ENCODE data around the gene EDN1. TPM values are rescaled to one million over a fixed set of nuclear protein-coding genes. Genes with fewer than 3 reads are reported as not detected.

EDN1 gene
- total RNA-seq = under 1 TPM in 1 of 2 experiments, not detected in 1; 0.13 TPM

DNA sequence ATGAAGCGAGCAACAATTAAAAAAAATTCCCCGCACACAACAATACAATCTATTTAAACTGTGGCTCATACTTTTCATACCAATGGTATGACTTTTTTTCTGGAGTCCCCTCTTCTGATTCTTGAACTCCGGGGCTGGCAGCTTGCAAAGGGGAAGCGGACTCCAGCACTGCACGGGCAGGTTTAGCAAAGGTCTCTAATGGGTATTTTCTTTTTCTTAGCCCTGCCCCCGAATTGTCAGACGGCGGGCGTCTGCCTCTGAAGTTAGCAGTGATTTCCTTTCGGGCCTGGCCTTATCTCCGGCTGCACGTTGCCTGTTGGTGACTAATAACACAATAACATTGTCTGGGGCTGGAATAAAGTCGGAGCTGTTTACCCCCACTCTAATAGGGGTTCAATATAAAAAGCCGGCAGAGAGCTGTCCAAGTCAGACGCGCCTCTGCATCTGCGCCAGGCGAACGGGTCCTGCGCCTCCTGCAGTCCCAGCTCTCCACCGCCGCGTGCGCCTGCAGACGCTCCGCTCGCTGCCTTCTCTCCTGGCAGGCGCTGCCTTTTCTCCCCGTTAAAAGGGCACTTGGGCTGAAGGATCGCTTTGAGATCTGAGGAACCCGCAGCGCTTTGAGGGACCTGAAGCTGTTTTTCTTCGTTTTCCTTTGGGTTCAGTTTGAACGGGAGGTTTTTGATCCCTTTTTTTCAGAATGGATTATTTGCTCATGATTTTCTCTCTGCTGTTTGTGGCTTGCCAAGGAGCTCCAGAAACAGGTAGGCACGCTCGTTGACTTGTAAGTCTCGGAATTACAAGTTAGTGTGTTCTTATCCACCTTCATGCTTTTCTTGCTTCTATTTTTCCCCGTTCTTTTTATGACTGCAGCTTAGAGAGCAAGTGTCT lies at the start of gene EDN1:
EDN1 (plus strand) TSS at position 429 of the 888 bp plus-strand sequence; CDS start at position 698, 269 bp downstream.
- POLR2A ChIA-PET = no interaction called here
- CTCF ChIA-PET = interaction anchor here (0.8 to 1.4 kb wide), 9 partner anchors 9 to 636 kb away, joined by 3 to 4 read pairs (median 3); no protein-coding TSS in a partner anchor

DNA sequence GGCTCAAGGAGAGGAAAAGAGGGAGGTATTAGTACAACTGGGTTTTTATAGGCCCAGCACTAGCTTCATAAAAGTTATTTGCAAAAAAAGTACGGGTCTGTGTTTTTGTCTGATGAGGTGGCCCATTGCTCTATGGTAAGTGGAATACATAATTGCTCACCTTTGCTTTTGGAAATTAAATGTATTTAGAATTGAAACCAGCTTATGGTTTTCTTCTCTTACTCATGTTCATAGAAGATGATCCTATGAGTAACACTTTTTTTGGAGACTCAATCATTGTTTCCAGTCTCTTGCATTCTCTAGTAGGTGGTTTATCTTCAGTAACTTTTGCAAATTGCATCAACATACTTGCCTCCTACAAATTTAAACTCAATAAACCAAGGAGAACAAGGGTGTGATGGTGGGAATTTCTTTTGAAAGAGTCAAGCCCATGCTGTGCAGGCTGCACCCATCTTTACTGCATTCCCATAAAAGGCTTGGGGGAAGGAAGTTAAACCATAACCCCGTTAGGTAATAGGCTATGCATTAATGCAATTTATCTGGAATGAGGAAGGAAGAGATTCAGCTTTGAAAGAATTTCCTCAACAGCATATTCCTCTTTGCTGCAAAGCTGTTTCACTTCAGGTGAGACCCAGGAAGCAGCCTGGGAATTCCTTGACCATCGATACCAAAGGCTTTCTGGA lies 48.5 kb upstream of the EDN1 start:
- ChIA-PET POLR2A (no interaction called here), CTCF (interaction anchor here (0.6 to 1.5 kb wide), 2 partner anchors 455 to 587 kb away, joined by 3 to 4 read pairs; no protein-coding TSS in a partner anchor)

DNA sequence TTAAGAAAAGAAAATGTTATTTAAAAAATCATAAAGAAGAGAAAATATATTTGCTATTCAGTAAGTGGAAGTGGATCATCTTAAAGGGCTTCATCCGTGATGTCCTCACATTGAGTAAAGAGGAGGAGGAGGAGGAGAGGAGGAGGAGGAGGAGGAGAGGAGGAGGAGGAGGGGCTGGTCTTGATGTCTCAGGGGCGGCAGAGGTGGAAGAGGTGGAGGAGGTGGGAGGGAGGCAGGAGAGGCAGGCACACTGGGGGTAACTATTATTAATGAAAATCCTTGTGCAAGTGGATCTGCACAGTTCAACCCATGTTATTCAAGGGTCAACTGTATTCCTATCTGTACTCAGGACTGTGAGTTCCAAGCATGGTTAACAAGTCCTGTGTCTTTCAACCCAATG lies 47.0 kb upstream of the EDN1 start:
- CTCF ChIA-PET = no interaction called here
- POLR2A ChIA-PET = no interaction called here

DNA sequence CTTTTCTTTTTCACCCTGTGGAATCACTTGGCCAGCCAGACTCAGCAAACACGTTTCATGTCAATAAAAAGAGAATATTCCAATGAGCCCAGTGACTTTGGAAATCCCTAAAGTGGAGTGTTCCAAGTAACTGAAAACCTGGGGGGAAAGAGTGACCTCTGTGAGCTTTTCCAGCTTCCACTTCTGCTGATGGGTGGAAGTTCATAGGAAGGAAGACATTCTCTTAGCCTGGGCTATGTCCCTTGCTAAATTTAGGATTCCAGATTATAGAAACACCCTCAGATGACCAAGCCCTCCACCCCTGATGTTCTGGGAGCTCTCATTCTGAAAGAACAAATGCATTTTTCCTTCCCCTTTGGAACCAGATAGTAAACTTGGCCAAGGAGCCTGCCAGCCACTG lies 44.8 kb upstream of the EDN1 start:
- CTCF ChIA-PET = no interaction called here
- POLR2A ChIA-PET = no interaction called here

DNA sequence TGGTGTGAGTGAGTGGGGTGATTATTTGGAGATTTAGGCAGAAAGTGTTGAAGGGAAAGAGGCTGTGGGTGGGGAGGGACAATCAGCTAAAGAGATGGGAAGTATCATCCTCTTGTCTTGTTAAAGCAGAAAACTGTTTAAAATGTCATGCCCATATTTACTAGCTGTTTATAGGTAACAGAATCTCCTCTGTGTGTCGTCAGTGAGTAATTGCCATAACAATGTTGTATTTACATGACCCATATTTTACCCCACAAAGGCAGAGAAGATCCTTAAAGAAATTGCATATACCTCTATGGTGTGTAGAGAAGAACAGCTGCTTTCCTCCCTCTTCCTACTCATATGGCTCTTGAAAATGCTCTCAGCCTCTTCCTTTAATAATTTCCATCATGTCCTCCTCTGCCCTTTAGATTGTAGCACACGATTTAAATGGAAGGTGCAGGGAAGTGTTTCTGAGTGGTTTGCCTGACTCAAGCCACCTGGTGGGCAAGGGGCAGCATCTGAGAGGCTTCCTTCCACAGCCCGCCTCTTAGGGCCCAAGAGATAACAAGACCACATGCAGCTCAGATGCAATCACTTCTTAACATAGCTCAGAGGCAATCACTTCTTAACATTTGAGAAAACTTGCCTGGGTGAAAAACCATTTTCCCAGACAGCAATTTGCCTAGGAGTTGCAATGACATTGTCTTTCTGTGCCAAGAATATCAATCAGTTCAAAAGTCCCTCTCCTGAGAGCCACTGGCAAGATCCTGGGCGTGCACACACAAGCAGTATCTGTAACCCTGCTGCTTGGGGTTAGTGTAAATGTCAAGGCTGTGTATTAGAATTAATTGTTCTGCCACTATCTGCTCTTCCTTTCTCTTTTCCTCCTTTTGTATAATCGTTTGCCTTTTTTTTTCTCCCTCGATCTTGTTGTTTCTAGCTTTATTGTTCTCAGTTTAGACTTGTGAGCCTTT lies 44.1 kb upstream of the EDN1 start:
- ChIA-PET POLR2A (no interaction called here), CTCF (no interaction called here)

DNA sequence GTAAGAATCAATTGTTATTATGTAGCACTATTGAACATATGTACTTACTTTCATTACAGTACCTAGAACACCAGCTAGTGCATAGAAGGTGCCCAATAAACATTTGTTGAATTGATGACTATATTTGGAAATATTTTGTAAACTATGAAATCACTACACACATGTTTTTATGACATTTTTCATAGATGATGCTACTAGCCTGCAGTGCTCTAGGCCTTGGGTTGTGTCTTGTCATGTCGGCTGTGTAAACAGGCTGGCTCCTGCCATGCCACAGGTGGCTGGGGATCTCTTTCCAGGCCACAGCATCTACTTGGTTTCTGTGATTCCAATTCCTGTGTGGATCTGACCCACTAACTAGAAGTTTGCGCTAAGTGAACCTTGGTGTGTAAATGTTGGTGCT lies 43.3 kb upstream of the EDN1 start:
- ChIA-PET CTCF (no interaction called here), POLR2A (no interaction called here)

DNA sequence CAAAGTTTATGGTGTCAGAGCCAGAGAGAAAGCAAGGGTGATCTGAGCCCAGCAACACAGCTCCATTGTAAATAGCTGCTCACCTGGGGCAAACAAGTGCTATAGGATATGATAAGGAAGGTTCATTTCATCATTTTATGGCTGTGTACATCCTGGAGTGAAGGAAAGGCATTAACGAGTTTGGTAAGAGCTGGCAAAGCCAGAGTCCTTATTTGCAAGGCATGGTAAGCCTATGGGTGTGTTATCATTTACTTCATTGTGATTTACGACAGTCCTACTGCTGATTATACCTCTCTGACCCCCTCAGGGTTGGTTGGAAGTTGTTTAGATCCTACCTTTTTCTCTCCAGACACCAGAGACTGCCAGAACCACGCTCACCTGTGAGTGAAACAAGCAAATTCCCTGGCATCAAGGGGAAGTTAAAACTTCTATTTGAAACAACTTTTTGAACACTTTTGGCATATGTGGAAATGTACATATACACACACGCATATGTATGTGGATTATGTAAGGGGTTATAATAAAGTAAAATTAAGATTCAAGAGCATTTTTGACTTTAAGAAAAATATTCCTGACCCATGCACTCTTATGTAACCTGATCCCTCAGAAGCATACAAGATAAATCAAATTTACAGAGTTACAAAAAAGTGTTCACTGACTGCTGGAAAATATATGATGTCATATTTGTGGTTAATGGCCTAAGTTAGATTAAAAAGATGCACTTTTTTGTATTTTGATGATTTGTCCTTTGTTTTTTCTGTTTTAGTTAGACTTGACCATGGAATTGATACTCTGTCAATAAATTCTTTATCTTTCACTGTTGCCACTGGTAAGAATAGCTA lies 40.4 kb upstream of the EDN1 start:
- CTCF ChIA-PET = no interaction called here
- POLR2A ChIA-PET = no interaction called here

DNA sequence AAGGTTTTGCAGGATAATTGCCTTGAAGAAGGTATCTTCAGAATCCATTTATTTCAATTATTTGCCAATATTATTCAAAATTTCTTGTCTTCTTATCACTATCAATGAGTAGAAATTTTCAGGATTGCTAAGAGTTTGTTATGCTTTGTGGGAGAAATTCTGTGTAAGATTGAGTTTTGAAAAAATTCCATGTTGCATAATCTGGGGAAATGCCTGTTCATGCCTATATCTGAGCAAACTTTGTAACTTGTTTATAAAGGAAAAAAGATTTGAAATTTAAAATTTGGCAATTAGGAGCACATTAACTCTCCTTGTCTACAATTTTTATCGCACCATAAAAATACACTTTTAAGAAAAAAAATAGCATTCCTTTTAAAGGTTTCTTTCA lies 39.8 kb upstream of the EDN1 start:
- ChIA-PET POLR2A (no interaction called here), CTCF (no interaction called here)

DNA sequence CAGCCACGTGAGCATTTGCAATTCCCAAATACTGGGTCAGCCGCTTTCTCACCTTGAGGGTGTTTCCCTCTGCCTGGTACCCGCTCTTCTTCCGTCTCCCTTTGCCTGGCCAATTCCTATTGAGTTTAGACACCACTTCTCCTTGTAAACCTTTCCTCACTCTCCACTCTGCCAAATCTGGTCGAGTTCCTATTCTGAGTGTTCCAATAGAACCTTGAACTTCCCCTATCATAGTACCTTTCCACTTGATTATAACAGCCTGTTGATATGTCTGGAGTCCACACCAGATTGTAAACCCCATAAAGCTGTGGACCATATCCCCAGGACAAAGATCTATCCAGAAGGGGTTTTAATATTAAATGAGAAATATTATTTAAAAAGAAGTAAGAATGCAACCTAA lies 36.0 kb upstream of the EDN1 start:
- POLR2A ChIA-PET = no interaction called here
- CTCF ChIA-PET = no interaction called here

DNA sequence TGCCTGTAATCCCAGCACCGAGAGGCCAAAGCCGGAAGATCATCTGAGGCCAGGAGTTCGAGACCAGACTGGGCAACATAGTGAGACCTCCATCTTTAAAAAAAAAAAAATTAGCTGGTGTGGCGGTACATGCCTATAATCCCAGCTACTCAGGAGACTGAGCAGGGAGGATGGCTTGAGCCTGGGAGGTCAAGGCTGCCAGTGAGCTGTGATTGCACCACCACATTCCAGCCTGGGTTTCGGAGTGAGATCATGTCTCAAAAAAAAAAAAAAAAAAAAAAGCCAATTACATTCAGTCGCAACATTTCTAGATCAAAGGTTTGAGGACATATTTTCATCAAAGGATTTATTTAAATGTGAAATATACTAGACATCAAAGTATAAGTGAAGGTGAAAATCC lies 32.0 kb upstream of the EDN1 start:
- ChIA-PET CTCF (no interaction called here), POLR2A (no interaction called here)

DNA sequence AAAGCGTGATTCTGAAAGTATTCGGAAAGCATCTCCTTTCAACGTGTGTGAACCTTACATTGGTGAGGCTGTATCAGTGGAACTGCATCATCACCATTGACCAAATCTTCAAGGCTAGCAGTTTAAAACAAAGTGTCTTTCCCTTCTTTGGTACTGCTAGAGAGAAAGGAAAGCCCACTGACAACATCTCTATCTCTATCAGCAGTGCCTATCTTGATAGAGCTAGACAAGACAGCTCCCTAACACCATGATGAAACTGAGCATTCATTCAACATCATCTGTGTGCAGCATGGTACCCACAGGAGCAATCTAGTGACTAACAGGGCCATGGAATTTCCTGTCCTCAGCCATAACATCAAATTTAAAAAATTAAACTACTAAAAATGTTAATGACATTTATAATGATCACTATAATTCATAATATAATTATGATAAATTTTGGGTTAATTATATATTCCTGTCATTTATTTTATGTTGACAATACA lies 31.5 kb upstream of the EDN1 start:
- ChIA-PET CTCF (no interaction called here), POLR2A (no interaction called here)

DNA sequence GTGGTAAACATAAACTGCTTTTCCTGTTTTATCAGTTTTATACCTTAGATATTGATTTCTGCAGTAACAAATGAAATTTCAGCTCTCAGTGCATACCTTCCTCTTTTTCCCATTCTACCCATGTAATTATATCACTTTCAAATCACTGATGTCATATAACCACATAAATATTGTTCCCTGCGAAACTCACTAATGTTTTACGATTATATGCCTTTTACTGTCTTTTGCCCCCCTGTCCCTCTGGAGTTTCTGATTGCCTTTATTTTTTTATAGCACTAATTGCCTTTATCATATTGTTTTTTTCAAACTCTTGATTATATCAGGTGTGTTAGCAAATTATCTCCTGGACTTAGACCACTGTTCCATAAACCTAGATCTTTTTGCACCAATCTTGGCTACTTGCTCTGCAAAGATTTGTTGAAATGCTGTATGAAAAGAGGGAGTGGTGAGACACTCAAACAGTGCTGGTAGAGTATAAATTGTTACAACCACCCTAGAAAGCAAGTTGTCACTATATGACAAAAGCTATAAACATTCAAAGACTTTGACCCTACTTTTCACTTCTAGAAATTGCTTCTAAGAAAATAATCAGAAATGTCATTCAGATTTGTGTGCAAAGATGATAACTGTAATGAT lies 29.6 kb upstream of the EDN1 start:
- ChIA-PET POLR2A (no interaction called here), CTCF (no interaction called here)

DNA sequence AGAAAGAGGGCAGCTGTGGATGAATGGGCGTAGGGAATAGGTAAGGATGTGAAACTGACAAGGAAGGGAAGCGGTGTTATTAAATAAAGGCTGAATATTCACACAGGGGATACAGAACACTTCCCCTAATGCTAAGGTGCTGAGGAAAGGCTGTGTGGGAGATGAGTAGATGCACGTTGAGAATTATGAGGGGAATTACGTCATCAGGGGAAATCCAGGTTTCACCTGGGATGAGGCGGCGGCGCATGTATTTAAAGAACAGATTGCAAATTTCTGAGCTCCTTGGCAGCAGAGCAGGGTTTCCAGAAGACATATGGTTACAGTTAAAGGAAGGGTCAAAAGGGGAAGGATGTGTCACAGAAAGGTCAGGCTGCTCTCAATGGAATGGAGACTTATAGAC lies 28.7 kb upstream of the EDN1 start:
- CTCF ChIA-PET = no interaction called here

DNA sequence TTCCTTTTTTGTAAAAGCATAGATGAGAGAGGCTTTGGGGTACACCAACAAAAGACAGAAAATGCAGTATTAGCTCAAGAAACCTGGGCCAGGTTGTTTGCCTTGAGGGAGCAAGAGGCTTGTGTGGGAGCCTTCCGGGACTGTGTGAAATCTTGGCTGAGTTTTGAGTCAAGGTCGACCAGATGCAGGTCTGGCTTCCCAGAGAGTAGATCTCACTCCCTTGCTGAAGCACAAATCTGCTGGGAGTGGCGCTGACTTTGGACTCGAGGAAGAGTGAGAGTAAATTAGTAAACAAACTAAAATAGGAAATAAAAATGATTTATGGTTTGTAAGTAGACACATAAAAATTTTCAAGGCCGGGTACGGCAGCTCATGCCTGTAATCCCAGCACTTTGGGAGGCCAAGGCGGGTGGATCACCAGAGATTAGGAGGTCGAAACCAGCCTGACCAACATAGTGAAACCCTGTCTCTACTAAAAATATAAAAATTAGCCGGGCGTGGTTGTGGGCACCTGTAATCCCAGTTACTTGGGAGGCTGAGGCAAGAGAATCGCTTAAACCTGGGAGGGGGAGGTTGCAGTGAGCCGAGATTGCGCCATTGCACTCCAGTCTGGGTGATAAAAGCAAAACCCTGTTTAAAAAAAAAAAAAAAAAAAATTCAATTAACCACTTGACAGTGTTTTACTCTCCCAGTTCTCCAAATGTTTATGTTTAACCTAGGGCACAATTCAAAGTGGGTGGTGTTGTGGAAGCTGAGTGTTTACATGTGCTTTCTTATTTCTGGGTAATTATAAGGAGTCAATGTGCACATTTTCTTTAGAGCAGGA lies 27.7 kb upstream of the EDN1 start:
- ChIA-PET CTCF (no interaction called here), POLR2A (no interaction called here)

More for the DNA sequence above, 28.7 kb upstream of the EDN1 start:
- POLR2A ChIA-PET = no interaction called here

DNA sequence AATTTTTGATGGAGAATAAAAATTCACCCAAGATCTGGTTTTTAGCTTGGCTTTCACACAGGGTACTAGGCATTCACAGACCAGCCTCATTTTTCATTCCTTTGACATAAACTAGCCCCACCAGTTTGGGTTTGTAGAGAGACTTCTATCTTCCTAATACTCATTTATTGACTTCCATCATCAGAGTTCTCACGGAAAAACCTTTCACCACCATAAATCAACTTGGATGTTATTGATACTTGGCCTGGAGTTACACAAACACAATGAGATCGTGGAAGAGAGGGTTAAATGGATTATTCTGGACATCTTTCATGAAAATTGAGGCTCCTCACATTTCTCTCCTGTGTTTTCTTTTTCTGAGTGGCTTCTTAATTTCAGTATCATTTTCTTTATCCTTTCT lies 26.8 kb upstream of the EDN1 start:
- CTCF ChIA-PET = no interaction called here
- POLR2A ChIA-PET = no interaction called here

DNA sequence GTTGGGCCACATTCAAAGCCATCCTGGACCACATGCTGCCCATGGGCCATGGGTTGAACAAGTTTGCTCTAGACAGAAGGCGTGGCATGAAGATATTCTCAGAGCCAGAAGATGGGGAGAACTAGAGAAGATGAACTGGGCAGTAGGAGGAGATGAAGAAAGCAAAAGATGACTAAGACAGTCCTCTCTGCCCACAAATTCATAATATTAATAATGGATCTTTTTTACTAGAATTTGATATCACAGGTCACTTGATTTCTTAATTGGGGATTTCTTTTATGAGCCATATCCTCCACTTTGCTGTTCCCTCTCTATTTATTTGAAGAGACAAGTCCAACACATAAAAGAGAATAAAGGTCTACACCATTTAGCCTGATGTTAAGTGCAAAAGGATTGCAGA lies 25.5 kb upstream of the EDN1 start:
- POLR2A ChIA-PET = no interaction called here

DNA sequence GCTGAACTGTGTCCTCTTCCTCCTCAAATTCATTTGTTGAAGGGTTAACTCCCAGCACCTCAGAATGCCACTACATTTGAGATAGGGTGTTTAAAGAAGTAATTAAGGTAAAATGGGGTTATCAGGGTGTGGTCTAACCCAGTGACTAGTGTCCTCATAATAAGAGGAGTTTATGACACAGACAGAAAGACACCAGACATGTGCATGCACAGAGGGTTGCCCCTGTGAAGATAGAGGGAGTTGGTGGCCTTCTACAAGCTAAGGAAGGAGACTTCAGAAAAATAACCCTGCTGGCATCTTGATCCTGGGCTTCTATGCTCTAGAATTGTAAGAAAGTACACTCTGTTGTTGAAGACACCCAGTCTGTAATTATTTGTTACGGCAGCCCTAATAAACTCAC lies 24.9 kb upstream of the EDN1 start:
- POLR2A ChIA-PET = no interaction called here

More for the DNA sequence above, 25.5 kb upstream of the EDN1 start:
- CTCF ChIA-PET = no interaction called here

DNA sequence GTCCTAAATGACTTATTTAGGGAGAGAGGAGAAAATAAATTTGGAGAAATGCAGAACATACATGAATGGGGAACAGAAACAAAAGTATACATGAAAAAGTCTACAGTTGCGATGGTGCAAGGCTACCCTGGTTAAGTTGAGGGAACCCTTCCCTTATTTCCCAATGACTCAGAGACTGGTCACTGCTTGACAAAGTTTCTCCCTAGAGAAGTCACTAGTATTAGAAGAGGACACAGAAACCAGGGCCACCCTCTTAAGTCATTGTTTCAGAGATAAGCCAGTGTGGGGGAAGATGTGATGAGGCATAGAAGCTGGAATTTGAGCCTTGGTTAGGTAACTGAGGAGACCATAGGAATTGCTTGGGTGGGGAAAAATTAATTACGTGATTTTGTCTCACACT lies 24.4 kb upstream of the EDN1 start:
- POLR2A ChIA-PET = no interaction called here
- CTCF ChIA-PET = no interaction called here

More for the DNA sequence above, 24.9 kb upstream of the EDN1 start:
- CTCF ChIA-PET = no interaction called here

Measured in activated CD8-positive, alpha-beta memory T cell treated with anti-CD3 and anti-CD28 coated beads for 36 hours (primary cell).